Peyer's patch (tissue), 4 donors: ENCODE data around the gene EXD2. TPM values are rescaled to one million over a fixed set of nuclear protein-coding genes. Genes with fewer than 3 reads are reported as not detected.
A peak's percentile ranks its signal among the peaks of the same experiment; 100 is the strongest.

ENCODE experiments used
- DNase-seq, 3 donors: peaks; one replicate each; pipeline ENCODE4 v3.0.0-alpha.2; 2017 to 2019
- H3K27ac ChIP-seq, 4 donors: fragments of 200-600 bp; sonication (generic); one replicate each; pipeline ENCODE4 v1.5.1; 2016 to 2019
- H3K27me3 ChIP-seq, 2 donors: fragments of 200-600 bp; sonication (generic); one replicate each; pipeline ENCODE4 v1.5.1; 2019
- H3K36me3 ChIP-seq, 3 donors: fragments of 200-600 bp; sonication (generic); one replicate each; pipeline ENCODE4 v1.5.1; 2016 to 2019
- H3K4me1 ChIP-seq, 4 donors: fragments of 200-600 bp; sonication (generic); one replicate each; pipeline ENCODE4 v1.5.1; 2016 to 2019
- H3K4me3 ChIP-seq, 4 donors: fragments of 200-600 bp; sonication (generic); 1 replicate in 3 of 4; 2 replicates in 1 of 4; pipeline ENCODE4 v1.5.1; 2016 to 2019; ENCODE audit warnings: mild to moderate bottlenecking in 1 of 4
- H3K9me3 ChIP-seq, 4 donors: fragments of 200-600 bp; sonication (generic); one replicate each; pipeline ENCODE4 v1.5.1; 2016 to 2019; ENCODE audit warnings: mild to moderate bottlenecking in 1 of 4
- POLR2A ChIP-seq, 2 donors: fragments of 450-650 bp; IDR thresholded peaks; one replicate each; pipeline ENCODE4 v1.5.1; 2017; ENCODE audit warnings: antibody characterized with exemption in 2 of 2, mild to moderate bottlenecking in 2 of 2, moderate library complexity in 2 of 2
- total RNA-seq, 4 donors: library from RNA; depleted of rRNA; stranded (reverse); fragments of >200 nt; gene quantifications; one replicate each; pipeline ENCODE4 v1.1.0, GENCODE V29; 2016
- TF ChIP-seq, protein P1 (sequence below), 6 experiments: fragments of 450-650 bp in 4 of 6; fragments of 200-600 bp in 2 of 6; sonication (generic) in 1 of 6; IDR thresholded peaks; one replicate each; pipeline ENCODE4 v1.5.1; 2017 to 2019; ENCODE audit warnings: antibody characterized with exemption in 6 of 6, mild to moderate bottlenecking in 3 of 6, moderate library complexity in 1 of 6

EXD2 gene
- total RNA-seq, 4 donors from 2014 or later: 12.1 to 19.2 (median 15.2) TPM

DNA sequence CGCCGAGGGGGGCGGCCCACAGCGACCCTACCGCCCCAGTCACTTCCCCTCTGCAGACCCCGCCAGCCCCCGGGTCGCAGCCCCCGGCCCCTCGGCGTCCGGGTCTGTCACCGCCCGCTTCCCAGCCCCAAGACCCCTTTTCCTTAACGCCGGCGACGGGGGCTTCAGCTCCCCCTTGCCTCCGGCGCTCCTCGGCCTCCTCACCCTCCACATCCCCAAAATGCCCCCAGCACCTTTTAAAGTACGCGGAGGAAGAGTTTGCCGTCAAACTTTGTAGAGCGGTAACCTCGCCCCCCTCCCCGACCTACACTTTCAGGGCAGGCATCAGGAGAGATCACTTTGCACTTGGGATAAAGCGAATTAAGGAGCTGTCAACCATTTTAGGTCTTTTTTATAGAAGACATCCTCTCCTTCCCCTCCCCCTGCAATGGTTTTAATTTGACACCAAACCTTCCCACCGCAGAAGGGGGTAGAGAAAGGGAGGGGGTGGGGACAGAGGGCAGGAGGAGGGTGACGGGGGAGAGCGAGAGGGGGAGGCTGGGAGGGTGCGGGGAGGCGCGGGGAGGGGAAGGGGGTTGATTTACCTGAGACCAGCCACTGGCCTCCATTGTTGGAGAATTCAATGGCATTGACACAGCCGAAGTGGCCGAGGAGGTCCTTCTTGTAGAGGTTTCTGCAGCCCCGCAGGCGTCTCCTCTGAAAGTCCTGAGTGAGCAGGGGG is 39.0 kb upstream of the EXD2 start:
- peaks cover 0 to 29% (median 0%) of the 10 kb centered on the region in 4 donors for H3K4me1 ChIP-seq
- peaks cover 0 to 15% (median 0%) of the 10 kb centered on the region in 3 donors for H3K36me3 ChIP-seq
- H3K27ac ChIP-seq: peak overlapping the region; percentile 90 to 92 (median 92)
- H3K4me3 ChIP-seq: peak overlapping the region; percentile 71 to 93 (median 85)
- TF ChIP-seq, protein P1, sequence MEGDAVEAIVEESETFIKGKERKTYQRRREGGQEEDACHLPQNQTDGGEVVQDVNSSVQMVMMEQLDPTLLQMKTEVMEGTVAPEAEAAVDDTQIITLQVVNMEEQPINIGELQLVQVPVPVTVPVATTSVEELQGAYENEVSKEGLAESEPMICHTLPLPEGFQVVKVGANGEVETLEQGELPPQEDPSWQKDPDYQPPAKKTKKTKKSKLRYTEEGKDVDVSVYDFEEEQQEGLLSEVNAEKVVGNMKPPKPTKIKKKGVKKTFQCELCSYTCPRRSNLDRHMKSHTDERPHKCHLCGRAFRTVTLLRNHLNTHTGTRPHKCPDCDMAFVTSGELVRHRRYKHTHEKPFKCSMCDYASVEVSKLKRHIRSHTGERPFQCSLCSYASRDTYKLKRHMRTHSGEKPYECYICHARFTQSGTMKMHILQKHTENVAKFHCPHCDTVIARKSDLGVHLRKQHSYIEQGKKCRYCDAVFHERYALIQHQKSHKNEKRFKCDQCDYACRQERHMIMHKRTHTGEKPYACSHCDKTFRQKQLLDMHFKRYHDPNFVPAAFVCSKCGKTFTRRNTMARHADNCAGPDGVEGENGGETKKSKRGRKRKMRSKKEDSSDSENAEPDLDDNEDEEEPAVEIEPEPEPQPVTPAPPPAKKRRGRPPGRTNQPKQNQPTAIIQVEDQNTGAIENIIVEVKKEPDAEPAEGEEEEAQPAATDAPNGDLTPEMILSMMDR (IDR thresholded peaks at IDR 0.05): no peak
- no peak for TF ChIP-seq POLR2A (IDR thresholded peaks at IDR 0.05)
- H3K9me3 ChIP-seq: no peaks in the 10 kb centered on the region
- peak; percentile 43 to 56 (median 47) for DNase-seq
- H3K27me3 ChIP-seq: no peaks in the 10 kb centered on the region

DNA sequence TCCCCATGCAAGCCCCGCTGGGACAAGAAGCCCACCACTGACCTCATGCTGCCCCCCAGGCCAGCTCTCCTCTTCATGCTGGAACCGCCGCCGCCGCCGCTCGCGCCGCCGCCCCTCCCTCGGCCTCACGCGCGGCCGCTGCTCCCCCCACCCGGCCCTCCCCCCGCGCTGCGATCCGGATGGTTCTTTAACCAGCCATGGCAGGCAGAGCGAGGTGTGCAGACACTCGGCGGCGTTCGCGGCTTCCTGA is 38.5 kb upstream of the EXD2 start, which contains the start of gene DCAF5:
Gene DCAF5, minus strand, starts transcription at position 218 of the 250 bp plus-strand sequence. Its CDS starts 141 bp downstream, at position 77.
- peak within 1 kb of the TSS; percentile 71 to 93 (median 85) for H3K4me3 ChIP-seq
- peak; percentile 94 to 98 (median 95) for DNase-seq
- H3K27me3 ChIP-seq: no peaks in the 10 kb centered on the region
- TF ChIP-seq, protein P1 (IDR thresholded peaks at IDR 0.05): no peak
- TF ChIP-seq POLR2A (IDR thresholded peaks at IDR 0.05): no peak
- H3K4me1 ChIP-seq: peaks cover 0 to 26% (median 0%) of the 10 kb centered on the region in 4 donors
- peaks cover 0 to 15% (median 0%) of the 10 kb centered on the region in 3 donors for H3K36me3 ChIP-seq
- no peaks in the 10 kb centered on the region for H3K9me3 ChIP-seq
- peak within 1 kb of the TSS; percentile 90 to 92 (median 92) for H3K27ac ChIP-seq

- H3K27me3 ChIP-seq: no peaks in the 10 kb centered on the region
- no peak for DNase-seq
- peaks cover 0 to 26% (median 0%) of the 10 kb centered on the region in 4 donors for H3K4me1 ChIP-seq
- H3K4me3 ChIP-seq: peak overlapping the region; percentile 71 to 93 (median 85)
- peak overlapping the region; percentile 90 to 92 (median 92) for H3K27ac ChIP-seq
- no peaks in the 10 kb centered on the region for H3K9me3 ChIP-seq
- peaks cover 0 to 13% (median 0%) of the 10 kb centered on the region in 3 donors for H3K36me3 ChIP-seq
- TF ChIP-seq, protein P1 (IDR thresholded peaks at IDR 0.05): peak in 3 of 6 experiments; percentile 7 to 28 (median 24)
- TF ChIP-seq POLR2A (IDR thresholded peaks at IDR 0.05): peak; percentile 73 to 77
These were observed 38.0 kb upstream of the EXD2 start for GRCh38 chr14:69153152-69153872.

DNA sequence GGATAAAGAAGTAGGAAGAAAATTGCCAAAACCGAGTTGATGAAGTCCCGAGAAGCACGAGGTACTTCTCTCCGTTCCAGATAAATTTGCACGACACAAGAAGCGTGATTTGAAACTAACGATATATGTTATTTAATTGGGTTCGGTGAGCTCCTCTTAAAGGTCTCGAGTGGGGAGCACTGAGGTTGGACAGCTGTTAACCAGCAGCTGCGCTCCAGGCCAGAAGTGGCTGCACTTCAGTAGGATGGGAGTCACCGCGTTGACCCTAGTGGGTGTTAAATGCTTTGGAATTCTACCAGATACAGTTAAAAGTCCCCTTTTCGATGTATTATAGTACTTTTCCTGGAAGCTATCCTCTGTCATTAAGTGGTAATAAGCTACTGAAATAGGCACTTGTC is 37.4 kb upstream of the EXD2 start:
- H3K27me3 ChIP-seq: no peaks in the 10 kb centered on the region
- peak overlapping the region; percentile 71 to 93 (median 85) for H3K4me3 ChIP-seq
- H3K27ac ChIP-seq: peak overlapping the region; percentile 90 to 92 (median 92)
- no peak for TF ChIP-seq POLR2A (IDR thresholded peaks at IDR 0.05)
- TF ChIP-seq, protein P1 (IDR thresholded peaks at IDR 0.05): peak in 1 of 6 experiments; percentile 3
- H3K9me3 ChIP-seq: no peaks in the 10 kb centered on the region
- H3K4me1 ChIP-seq: peaks cover 0 to 26% (median 0%) of the 10 kb centered on the region in 4 donors
- DNase-seq: peak in 2 of 3 donors; percentile 38 to 52
- H3K36me3 ChIP-seq: peaks cover 0 to 7% (median 0%) of the 10 kb centered on the region in 3 donors

DNA sequence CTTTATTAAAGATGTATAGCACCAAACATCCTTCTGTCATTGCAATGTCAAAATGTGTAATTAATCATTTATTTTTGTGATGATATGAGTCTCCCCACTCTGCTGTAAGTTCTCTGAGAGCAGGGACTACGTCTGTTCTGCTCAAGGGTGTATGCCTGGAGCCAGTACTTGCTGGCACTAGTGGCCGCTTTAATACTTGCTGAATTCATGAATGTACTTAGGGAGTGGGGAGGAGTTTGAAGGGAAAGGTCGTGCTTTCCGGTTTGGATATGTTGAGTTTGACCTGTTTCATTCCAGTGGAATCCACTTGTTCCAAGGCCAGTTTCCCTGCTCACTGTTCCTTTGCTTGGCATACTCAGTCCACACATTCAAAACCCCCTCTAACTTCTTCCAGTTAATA is 36.5 kb upstream of the EXD2 start:
- Histone ChIP-seq H3K9me3 (no peaks in the 10 kb centered on the region), H3K4me3 (no peak overlapping the region), H3K36me3 (no peaks in the 10 kb centered on the region), H3K4me1 (peaks cover 0 to 18% (median 0%) of the 10 kb centered on the region in 4 donors), H3K27me3 (no peaks in the 10 kb centered on the region), H3K27ac (no peak overlapping the region)
- TF ChIP-seq, protein P1 (IDR thresholded peaks at IDR 0.05): no peak
- TF ChIP-seq POLR2A (IDR thresholded peaks at IDR 0.05): no peak
- DNase-seq: no peak
